ENCODE data around the gene ZAP70.
"Not testable (repeated sequence)": the region's sequence is repeated elsewhere in the genome, so short reads cannot be mapped to it uniquely, and the experiment has no call there.

Gene ZAP70

GRCh38 chr2:97713296-97714083, at the start of gene ZAP70:
ZAP70 (plus strand) TSS chr2:97713576; CDS start chr2:97724037, 10,461 bp downstream.
- no peak for DNase-seq (ENCODE audit: low read depth)
- no peaks in the 10 kb centered on the region for H3K4me1 ChIP-seq (ENCODE audit: control insufficient read depth, insufficient read depth, low read length)
- H3K9ac ChIP-seq (ENCODE audit: low read length) = no peak within 1 kb of the TSS
- no peak within 1 kb of the TSS for H3K4me3 ChIP-seq (ENCODE audit: low read length)
- H3K36me3 ChIP-seq (ENCODE audit: control insufficient read depth, insufficient read depth, low read length, severe bottlenecking) = no peaks in the 10 kb centered on the region
- no peaks in the 10 kb centered on the region for H3K9me3 ChIP-seq (ENCODE audit: control insufficient read depth, low read length)
- peaks cover 44% of the 10 kb centered on the region for H3K27me3 ChIP-seq (replicated peaks; ENCODE audit: control insufficient read depth, insufficient read depth, low read length)

- Histone ChIP-seq H3K4me1 (ENCODE audit: control insufficient read depth, insufficient read depth, low read length) (peaks cover 31% of the 10 kb centered on the region), H3K27me3 (replicated peaks; ENCODE audit: control insufficient read depth, insufficient read depth, low read length) (no peaks in the 10 kb centered on the region), H3K9me3 (ENCODE audit: control insufficient read depth, low read length) (no peaks in the 10 kb centered on the region), H3K36me3 (ENCODE audit: control insufficient read depth, insufficient read depth, low read length, severe bottlenecking) (peaks cover 6% of the 10 kb centered on the region), H3K9ac (ENCODE audit: low read length) (peak overlapping the region; percentile 87), H3K4me3 (ENCODE audit: low read length) (peak overlapping the region; percentile 83)
- no peak for DNase-seq (ENCODE audit: low read depth)
These were observed 49.8 kb upstream of the ZAP70 start for GRCh38 chr2:97663626-97663961.

GRCh38 chr2:97663962-97664635, 49.3 kb upstream of the ZAP70 start, which contains the start of gene ACTR1B:
ACTR1B (minus strand) TSS chr2:97664044; CDS start chr2:97663890, 154 bp downstream.
- peak; percentile 98 for DNase-seq (ENCODE audit: low read depth)
- peak within 1 kb of the TSS; percentile 83 for H3K4me3 ChIP-seq (ENCODE audit: low read length)
- H3K4me1 ChIP-seq (ENCODE audit: control insufficient read depth, insufficient read depth, low read length) = peaks cover 31% of the 10 kb centered on the region
- H3K36me3 ChIP-seq (ENCODE audit: control insufficient read depth, insufficient read depth, low read length, severe bottlenecking) = peaks cover under 1% of the 10 kb centered on the region
- H3K9me3 ChIP-seq (ENCODE audit: control insufficient read depth, low read length) = no peaks in the 10 kb centered on the region
- peak within 1 kb of the TSS; percentile 87 for H3K9ac ChIP-seq (ENCODE audit: low read length)
- H3K27me3 ChIP-seq (replicated peaks; ENCODE audit: control insufficient read depth, insufficient read depth, low read length) = no peaks in the 10 kb centered on the region

GRCh38 chr2:97664636-97664970, 48.8 kb upstream of the ZAP70 start:
- peaks cover 31% of the 10 kb centered on the region for H3K4me1 ChIP-seq (ENCODE audit: control insufficient read depth, insufficient read depth, low read length)
- no peaks in the 10 kb centered on the region for H3K27me3 ChIP-seq (replicated peaks; ENCODE audit: control insufficient read depth, insufficient read depth, low read length)
- peak overlapping the region; percentile 80 for H3K9ac ChIP-seq (ENCODE audit: low read length)
- DNase-seq (ENCODE audit: low read depth) = no peak
- no peaks in the 10 kb centered on the region for H3K36me3 ChIP-seq (ENCODE audit: control insufficient read depth, insufficient read depth, low read length, severe bottlenecking)
- H3K4me3 ChIP-seq (ENCODE audit: low read length) = peak overlapping the region; percentile 83
- H3K9me3 ChIP-seq (ENCODE audit: control insufficient read depth, low read length) = no peaks in the 10 kb centered on the region

- no peak for DNase-seq (ENCODE audit: low read depth)
- Histone ChIP-seq H3K9ac (ENCODE audit: low read length) (no peak within 1 kb of the TSS), H3K4me1 (ENCODE audit: control insufficient read depth, insufficient read depth, low read length) (peaks cover 5% of the 10 kb centered on the region), H3K36me3 (ENCODE audit: control insufficient read depth, insufficient read depth, low read length, severe bottlenecking) (no peaks in the 10 kb centered on the region), H3K9me3 (ENCODE audit: control insufficient read depth, low read length) (no peaks in the 10 kb centered on the region), H3K4me3 (ENCODE audit: low read length) (no peak within 1 kb of the TSS), H3K27me3 (replicated peaks; ENCODE audit: control insufficient read depth, insufficient read depth, low read length) (no peaks in the 10 kb centered on the region)
These were observed 43.9 kb upstream of the ZAP70 start, which contains the start of gene C2orf92 for GRCh38 chr2:97669448-97669847. C2orf92 (plus strand) TSS chr2:97669713; CDS start chr2:97669789, 76 bp downstream.

GRCh38 chr2:97670471-97670870, 42.9 kb upstream of the ZAP70 start:
- H3K4me1 ChIP-seq (ENCODE audit: control insufficient read depth, insufficient read depth, low read length) = no peaks in the 10 kb centered on the region
- H3K27me3 ChIP-seq (replicated peaks; ENCODE audit: control insufficient read depth, insufficient read depth, low read length) = no peaks in the 10 kb centered on the region
- H3K36me3 ChIP-seq (ENCODE audit: control insufficient read depth, insufficient read depth, low read length, severe bottlenecking) = no peaks in the 10 kb centered on the region
- no peaks in the 10 kb centered on the region for H3K9me3 ChIP-seq (ENCODE audit: control insufficient read depth, low read length)
- no peak for DNase-seq (ENCODE audit: low read depth)
- no peak overlapping the region for H3K4me3 ChIP-seq (ENCODE audit: low read length)
- no peak overlapping the region for H3K9ac ChIP-seq (ENCODE audit: low read length)

GRCh38 chr2:97671526-97671925, 41.9 kb upstream of the ZAP70 start:
- Histone ChIP-seq H3K9ac (ENCODE audit: low read length) (no peak overlapping the region), H3K4me1 (ENCODE audit: control insufficient read depth, insufficient read depth, low read length) (no peaks in the 10 kb centered on the region), H3K36me3 (ENCODE audit: control insufficient read depth, insufficient read depth, low read length, severe bottlenecking) (no peaks in the 10 kb centered on the region), H3K4me3 (ENCODE audit: low read length) (no peak overlapping the region), H3K9me3 (ENCODE audit: control insufficient read depth, low read length) (no peaks in the 10 kb centered on the region), H3K27me3 (replicated peaks; ENCODE audit: control insufficient read depth, insufficient read depth, low read length) (no peaks in the 10 kb centered on the region)
- DNase-seq (ENCODE audit: low read depth) = no peak

- not testable (repeated sequence) for H3K36me3 ChIP-seq (ENCODE audit: control insufficient read depth, insufficient read depth, low read length, severe bottlenecking); H3K9ac ChIP-seq (ENCODE audit: low read length); H3K27me3 ChIP-seq (replicated peaks; ENCODE audit: control insufficient read depth, insufficient read depth, low read length); H3K4me1 ChIP-seq (ENCODE audit: control insufficient read depth, insufficient read depth, low read length); H3K4me3 ChIP-seq (ENCODE audit: low read length); H3K9me3 ChIP-seq (ENCODE audit: control insufficient read depth, low read length)
- peak; percentile 34 for DNase-seq (ENCODE audit: low read depth)
These were observed 40.7 kb upstream of the ZAP70 start for GRCh38 chr2:97672606-97673140.

- H3K27me3 ChIP-seq (replicated peaks; ENCODE audit: control insufficient read depth, insufficient read depth, low read length) = no peaks in the 10 kb centered on the region
- peaks cover 3% of the 10 kb centered on the region for H3K9me3 ChIP-seq (ENCODE audit: control insufficient read depth, low read length)
- DNase-seq (ENCODE audit: low read depth) = peak; percentile 25
- no peak overlapping the region for H3K4me3 ChIP-seq (ENCODE audit: low read length)
- H3K36me3 ChIP-seq (ENCODE audit: control insufficient read depth, insufficient read depth, low read length, severe bottlenecking) = no peaks in the 10 kb centered on the region
- H3K9ac ChIP-seq (ENCODE audit: low read length) = no peak overlapping the region
- H3K4me1 ChIP-seq (ENCODE audit: control insufficient read depth, insufficient read depth, low read length) = no peaks in the 10 kb centered on the region
These were observed 40.0 kb upstream of the ZAP70 start for GRCh38 chr2:97673182-97673914.

GRCh38 chr2:97673915-97674283, 39.5 kb upstream of the ZAP70 start:
- Histone ChIP-seq H3K9me3 (ENCODE audit: control insufficient read depth, low read length) (peaks cover 3% of the 10 kb centered on the region), H3K4me1 (ENCODE audit: control insufficient read depth, insufficient read depth, low read length) (no peaks in the 10 kb centered on the region), H3K4me3 (ENCODE audit: low read length) (no peak overlapping the region), H3K36me3 (ENCODE audit: control insufficient read depth, insufficient read depth, low read length, severe bottlenecking) (no peaks in the 10 kb centered on the region), H3K9ac (ENCODE audit: low read length) (no peak overlapping the region), H3K27me3 (replicated peaks; ENCODE audit: control insufficient read depth, insufficient read depth, low read length) (no peaks in the 10 kb centered on the region)
- no peak for DNase-seq (ENCODE audit: low read depth)

Data from adipocyte (in vitro differentiated cells).